Stimulated activated CD8-positive, alpha-beta memory T cell treated with anti-CD3 and anti-CD28 coated beads, Interleukin-15, amount 100 ng/mL, for 4 hours (primary cell): Measurements from ENCODE around the gene FNTB.

ENCODE experiments used
- DNase-seq, 2 donors: peaks; one replicate each; pipeline ENCODE4 v3.0.0-alpha.2; 2020; ENCODE audit warnings: low read depth in 2 of 2

The FNTB gene

DNA sequence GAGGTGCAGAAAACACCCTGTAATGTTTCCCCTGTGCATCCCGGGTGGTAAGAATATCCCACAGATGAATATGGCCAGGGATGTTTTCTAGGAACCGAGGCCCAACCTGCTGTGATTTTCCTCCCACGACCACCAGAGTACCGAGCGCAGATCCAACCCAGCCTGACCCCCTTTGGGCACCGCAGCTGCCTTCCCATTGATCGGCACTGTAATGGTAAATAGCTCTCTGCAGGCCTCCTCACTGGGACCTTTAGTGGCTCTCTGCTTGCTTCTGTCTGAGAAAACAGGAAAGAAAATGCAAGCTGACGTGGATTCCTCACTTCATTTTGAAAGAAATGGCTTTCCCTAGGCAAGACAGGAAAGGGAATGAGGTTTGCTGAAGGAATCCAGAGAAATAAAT is 12.1 kb upstream of the FNTB start:
- DNase-seq = no peak

DNA sequence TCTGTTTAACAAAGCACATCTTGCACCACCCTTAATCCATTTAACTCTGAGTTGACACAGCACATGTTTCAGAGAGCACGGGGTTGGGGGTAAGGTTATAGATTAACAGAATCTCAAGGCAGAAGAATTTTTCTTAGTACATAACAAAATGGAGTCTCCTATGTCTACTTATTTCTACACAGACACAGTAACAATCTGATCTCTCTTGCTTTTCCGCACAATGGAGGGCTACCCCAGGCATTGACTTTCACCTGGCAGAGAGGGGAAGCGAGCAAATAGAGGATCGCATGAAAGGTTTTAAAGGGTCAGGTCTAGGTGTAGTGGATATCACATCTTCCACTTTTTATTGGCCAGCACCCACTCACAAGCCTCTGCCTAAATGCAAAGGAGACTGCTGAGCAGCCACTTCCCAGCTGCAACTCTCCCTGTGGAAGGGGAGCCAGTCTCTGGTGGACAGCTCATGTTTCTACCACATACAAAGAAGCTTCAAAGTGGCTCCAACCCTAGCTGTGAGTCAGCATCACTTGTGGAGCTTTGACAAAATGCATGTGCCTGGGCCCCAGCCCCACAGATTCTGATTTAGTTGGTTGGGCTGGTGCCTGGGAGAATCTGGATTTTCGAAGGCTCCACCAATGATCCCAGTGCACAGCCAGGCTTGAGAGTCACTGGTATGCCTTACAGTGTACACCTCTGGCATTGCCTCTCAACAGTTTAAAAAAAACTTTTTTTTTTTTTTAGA is 7.2 kb upstream of the FNTB start:
- DNase-seq = no peak

DNA sequence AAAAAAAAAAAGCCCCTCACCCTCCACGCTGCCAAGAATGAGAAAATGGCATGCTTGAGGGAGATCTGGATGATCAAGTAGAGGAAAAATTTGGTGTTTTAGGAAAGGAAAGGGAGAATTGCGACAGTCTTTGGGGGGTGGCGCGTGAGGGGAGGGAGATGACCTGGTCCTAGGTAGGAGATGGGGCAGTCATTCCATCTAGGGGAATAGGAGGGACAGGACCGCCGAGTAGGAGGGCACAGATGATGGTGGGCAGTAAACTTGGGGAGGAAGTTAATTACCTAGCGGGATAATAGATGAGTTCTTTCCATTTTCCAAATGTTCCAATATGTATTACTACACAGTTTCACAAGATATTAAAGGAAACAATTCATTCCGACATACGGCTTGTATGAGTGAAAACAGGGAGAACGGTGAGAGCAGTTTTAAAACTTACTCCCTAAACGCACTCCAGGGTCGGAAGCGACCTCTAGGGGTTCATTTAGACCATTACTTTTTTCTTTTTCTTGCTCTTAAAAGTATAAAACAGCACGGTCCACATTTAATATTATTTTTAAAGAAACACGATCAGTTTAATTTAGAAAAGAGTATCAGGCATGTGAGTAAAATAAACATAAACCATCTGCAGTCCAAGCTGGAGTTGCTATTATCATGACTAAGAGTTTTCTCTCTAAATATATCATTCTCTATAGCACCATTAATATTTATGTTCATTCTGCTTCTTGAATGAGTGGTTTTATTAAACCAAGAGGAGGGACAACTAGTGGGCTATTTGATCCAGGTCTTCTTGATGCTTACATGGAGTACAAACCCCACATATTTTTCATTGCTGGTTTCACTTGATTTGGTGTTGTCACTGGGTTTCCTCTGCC is 3.0 kb upstream of the FNTB start:
- no peak for DNase-seq

- no peak for DNase-seq
Measured at GRCh38 chr14:64987438-64987767, 708 bp downstream of the FNTB start.

DNA sequence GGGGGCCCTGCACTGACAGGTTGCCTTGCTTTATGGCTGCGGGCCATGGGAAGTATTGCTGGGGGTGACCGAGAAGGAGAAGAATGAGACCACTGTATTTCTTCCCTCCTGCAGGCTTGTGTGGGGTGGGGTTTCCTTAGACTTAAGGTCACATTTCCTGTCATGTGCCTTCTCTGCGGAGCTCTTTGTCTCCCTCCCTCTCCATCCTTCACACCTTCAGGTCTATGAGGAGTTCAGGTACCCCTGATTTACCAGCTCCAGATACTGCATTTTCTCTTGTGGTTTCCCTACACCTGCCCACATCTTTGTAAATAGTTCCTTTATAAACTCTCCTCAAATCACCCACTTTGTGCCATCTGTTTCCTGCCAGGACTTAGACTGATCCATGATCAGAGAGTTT is 3.6 kb downstream of the FNTB start:
- no peak for DNase-seq

DNA sequence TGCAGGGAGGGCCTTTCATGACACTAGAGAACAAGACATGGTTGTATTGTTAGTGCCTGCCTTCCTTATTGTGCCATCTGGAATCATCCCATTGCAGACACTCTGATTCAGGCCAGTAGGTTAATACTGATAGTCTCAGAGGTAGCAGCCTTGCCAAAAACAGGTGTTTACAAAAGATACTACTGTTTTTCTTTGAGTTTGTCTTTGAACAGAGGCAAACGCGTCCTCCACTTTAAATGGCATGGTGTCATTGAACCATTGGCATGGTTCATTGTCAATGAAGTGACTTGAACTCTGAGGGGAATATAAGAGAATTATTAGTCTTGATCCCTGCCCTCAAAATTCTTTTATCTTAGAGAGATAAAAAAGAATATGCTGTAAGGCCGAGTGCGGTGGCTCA is 4.2 kb downstream of the FNTB start:
- DNase-seq = no peak

DNA sequence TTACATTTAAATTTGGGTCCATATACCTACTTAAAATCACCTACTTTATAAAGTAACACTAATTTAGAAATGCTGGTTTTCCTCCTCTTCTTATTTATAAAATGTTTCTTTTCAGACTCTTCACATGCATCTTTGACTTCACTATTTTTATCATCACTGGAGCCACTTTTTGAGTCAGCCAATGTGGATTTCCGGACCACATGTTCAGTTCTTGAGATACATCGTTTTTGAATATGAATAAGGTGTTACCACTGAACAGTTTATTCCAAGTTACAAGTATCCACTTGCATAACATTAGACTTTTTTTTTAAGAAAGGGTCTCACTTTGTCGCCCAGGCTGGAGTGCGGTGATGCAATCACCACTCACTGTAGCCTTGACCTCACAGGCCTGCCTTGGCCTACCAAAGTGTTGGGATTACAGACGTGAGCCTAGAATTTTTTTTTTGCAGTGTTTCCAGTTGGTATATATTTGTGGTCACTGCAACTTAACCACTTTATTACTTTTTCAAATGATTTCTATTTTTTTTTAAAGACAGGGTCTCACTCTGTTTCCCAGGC is 5.7 kb downstream of the FNTB start:
- DNase-seq = no peak

GRCh38 chr14:64993266-64993930 is 6.7 kb downstream of the FNTB start:
- no peak for DNase-seq

DNA sequence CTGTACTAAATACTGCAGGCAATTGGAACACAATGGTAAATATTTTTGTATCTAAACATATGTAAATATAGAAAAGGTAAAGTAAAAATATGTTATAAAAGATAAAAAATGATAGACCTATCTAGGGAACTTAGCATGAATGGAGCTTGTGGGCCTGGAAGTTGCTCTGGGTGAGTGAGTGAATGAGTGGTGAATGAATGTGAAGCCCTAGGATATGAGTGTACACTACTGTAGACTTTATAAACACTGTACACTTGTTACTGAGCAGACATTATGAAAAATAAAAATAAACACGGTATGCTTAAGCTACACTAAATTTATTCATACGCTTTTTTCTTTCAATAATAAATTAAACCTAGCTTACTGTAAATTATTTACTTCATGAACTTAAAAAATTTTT is 7.8 kb downstream of the FNTB start:
- DNase-seq = no peak

GRCh38 chr14:64995291-64995690 is 8.6 kb downstream of the FNTB start:
- DNase-seq = no peak

DNA sequence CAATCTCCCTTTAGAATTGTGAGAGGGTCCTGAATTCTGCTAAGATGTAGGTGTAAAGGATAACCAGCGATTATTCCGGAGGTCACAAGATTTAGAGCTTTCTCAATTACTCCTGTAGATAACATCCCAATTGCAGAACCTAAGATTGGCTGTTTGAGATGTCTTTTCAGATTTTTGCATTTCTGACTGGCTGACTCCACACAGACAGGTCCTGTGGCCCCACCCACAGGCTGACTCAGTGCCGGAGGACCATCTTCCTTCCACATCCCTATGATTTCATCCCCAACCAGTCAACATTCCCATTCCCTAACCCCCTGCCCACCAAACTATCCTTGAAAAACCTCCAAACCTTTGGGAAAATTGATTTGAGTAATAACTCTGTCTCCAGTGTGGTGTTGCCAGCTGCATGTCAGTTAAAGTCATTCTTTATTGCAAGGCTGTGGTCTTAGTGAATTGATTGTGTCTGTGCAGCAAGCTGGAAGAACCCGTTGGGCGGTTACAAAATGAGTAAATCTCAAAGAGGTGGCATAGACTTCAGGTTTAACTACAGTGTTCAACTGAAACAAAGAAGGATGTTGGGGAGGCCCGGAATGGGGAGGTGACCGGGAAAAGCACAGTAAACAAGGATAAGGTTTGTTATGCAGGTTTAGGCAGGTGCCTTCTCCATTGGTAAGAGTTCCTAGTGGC is 10.6 kb downstream of the FNTB start:
- DNase-seq = no peak

DNA sequence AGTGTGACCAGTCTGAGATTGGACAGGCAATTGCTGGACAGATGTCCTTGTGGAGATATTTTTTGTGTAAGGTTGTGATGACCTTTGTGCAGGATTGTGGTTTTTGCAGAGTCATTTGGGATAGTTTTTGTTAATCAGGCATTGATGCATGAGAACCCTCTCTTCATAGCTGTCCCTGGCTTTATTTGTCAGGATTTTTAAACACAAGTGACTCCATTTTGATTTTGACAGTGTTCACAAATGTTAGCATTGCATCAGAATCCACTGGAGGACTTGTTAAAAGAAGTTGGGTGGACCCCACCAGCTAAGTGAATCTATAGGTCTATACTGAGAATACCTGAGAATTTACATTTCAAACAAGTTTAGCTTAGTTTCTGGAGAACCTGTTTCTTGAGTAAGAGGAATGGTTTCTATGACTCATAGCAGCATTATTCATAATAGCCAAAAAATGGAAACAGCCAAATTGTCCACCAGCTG is 11.8 kb downstream of the FNTB start:
- DNase-seq = no peak

DNA sequence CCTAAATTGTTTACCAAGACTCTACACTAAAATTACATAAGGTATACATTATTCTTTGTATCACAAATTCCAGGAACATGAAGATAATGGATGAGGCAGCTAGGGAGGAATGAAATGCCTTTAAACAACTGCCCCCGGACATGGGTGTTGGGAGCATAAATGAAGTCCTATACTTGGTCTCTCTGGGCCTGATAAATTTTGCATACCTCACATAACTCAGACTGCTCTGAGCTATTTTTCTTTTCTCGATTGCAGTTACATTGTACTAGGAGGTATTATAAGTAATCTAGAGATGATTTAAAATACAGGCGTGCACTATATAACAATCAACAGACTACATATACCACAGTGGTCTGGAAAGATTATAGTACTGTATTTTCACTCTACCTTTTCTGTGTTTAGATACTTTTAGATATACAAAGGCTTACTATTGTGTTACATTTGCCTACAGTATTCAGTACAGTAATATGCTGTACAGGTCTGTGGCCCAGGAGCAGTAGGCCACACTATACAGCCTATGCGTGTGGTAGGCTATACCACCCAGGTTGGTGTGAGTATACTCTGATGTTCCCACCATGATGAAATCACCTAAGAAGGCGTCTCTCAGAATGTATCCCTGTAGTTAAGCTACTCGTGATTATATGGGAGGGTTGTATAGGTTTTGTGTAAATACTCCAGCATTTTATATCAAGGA is 14.3 kb downstream of the FNTB start:
- no peak for DNase-seq

DNA sequence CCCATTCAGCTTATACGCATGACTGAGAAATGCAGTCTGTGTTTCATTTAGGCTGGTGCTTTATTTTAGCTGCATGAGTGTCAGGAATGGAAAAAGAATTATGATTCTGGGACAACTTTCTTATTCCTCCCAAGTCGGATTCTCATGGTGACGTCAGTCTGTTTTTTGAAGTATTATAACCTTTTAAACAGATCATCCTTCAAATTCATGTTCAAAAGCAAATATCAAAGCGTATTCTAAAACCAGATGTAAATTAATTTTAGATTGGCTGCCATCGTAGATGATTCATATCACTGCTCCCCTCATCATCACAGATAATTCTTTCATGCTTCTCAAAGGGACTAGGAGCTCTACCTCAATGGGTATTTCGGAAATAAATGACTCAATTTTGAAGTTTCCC is 15.0 kb downstream of the FNTB start:
- DNase-seq = no peak

GRCh38 chr14:65002586-65003210 is 16.0 kb downstream of the FNTB start:
- no peak for DNase-seq

DNA sequence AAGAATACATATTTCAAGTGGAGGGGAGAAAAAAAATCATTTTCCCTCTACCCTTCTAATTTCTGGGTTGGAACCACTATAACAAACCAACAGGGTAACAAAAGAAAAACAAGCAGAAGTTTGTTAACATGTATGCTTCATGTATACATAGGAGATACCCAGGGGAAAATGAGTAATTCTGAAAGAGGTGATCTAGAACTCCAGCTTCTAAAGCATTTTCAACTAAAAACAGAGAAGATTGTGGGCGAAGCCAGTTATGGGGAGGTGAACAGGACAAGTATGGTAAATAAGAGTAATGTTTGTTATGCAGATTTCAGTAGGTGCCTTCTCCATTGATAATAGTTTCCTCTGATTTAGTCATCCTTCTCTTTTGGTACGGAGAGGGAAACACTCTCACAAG is 16.7 kb downstream of the FNTB start:
- no peak for DNase-seq

- no peak for DNase-seq
Measured at GRCh38 chr14:65006261-65006721, 19.6 kb downstream of the FNTB start.

DNA sequence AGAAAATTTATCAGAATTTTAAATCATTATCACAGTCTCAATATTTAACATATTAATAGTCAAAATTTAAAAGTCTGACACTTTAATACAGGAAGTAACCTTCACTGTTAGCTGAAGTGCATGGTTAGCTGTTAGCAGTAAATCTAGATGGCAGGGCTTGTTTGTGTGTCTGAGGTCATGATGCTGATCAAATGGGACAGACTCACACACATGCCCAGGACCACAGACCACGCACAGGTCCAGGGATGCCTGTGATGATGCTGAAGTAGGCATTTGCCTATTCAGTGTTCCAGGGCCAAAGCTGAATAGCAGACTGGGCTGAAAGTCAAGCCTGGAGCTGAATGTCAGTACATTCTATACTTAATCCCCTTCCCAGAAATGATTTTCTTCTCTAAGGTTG is 20.5 kb downstream of the FNTB start:
- no peak for DNase-seq

- DNase-seq = no peak
Measured at GRCh38 chr14:65010211-65010931, 23.7 kb downstream of the FNTB start.

DNA sequence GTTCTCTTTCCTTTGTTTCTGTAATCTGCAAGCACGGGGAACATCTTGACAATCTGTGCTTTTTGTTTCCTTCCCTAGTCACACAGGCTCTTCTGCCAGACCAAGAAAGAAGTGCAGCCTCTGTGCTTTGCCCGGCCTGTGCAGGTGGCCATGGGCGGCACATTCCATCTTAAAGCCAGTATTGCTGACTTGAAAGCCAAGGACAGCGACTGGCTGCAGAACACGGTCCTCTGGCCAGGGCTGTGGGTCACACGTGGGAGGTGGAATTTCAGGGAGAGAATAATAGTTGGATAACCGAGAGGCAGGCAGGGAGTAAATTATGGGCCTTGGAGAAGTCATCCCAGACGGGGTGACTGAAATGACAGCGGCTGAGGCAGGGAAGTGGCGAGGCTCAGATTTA is 24.8 kb downstream of the FNTB start:
- DNase-seq = no peak
